GM12875 (cell line): ENCODE data around the gene SLC25A6.

Experiments
- H3K4me3 ChIP-seq: one replicate; pipeline ENCODE4 v1.5.1; 2011; ENCODE audit warnings: low read depth, low read length, control low read depth
- CTCF ChIP-seq: IDR thresholded peaks from 2 replicates; pipeline ENCODE4 v1.5.1; 2011; ENCODE audit warnings: low read depth, mild to moderate bottlenecking, control low read depth, inconsistent platforms, low read length, moderate library complexity, borderline replicate concordance; ENCODE audit not compliant: insufficient read depth

SLC25A6 gene

GRCh38 chrX:1392376-1393068 lies 609 bp upstream of the SLC25A6 start:
- peak overlapping the region; percentile 100 for H3K4me3 ChIP-seq
- no peak for TF ChIP-seq CTCF

GRCh38 chrX:1391370-1391706 lies 575 bp downstream of the SLC25A6 start:
- H3K4me3 ChIP-seq = peak overlapping the region; percentile 100
- TF ChIP-seq CTCF = no peak

DNA sequence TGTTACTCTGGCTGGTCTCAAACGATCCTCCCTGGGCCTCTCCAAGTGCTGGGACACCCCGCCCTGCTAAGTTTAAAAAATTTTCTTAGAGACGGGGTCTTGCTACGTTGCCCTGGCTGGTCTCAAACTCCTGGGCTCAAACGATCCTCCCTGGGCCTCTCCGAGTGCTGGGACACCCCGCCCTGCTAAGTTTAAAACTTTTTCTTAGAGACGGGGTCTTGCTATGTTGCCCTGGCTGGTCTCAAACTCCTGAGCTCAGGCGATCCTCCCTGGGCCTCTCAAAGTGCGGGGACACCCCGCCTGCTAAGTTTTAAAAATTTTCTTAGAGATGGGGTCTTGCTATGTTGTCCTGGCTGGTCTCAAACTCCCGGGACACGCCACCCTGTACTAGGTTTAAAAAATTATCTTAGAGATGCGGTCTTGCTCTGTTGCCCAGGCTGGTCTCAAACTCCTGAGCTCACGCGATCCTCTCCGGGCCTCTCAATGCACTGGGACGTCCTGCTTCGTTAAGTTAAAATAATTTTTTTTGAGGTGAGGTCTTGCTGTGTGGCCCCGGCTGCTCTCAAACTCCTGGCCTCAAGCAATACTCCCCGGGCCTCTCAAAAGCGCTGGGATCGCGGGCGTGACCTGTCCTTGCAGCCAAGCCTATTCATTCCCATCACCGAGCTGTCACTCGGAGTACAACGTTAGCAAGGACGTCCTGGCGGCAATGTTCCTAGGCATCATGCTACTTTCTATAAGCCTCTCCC lies 1.1 kb downstream of the SLC25A6 start:
- no peak for TF ChIP-seq CTCF
- peak overlapping the region; percentile 100 for H3K4me3 ChIP-seq

- no peak for TF ChIP-seq CTCF
Measured at GRCh38 chrX:1389993-1390285, 2.0 kb downstream of the SLC25A6 start.

GRCh38 chrX:1389181-1389992 lies 2.5 kb downstream of the SLC25A6 start:
- no peak for TF ChIP-seq CTCF
- H3K4me3 ChIP-seq = no peak overlapping the region

More at GRCh38 chrX:1389993-1390285, 2.0 kb downstream of the SLC25A6 start:
- no peak overlapping the region for H3K4me3 ChIP-seq

- no peak overlapping the region for H3K4me3 ChIP-seq
- TF ChIP-seq CTCF = no peak
Measured at GRCh38 chrX:1388651-1389050, 3.3 kb downstream of the SLC25A6 start.
